Purkinje cell (primary cell): ENCODE measurements around the gene HCRTR2. TPM values are rescaled to one million over a fixed set of nuclear protein-coding genes. Genes with fewer than 3 reads are reported as not detected.

Source experiments
- polyA plus RNA-seq: library from polyadenylated mRNA; unstranded; fragments of >200 nt; fragmentation: Nextera tagmentation; gene quantifications from 2 replicates; pipeline ENCODE4 v1.2.1, GENCODE V29; 2014

The HCRTR2 gene
- not detected in 2 replicates for polyA plus RNA-seq

GRCh38 chr6:55174211-55175026 lies at the start of gene HCRTR2:
TSS of gene HCRTR2 (plus strand) at chr6:55174515. CDS start at chr6:55174588, 73 bp downstream.

GRCh38 chr6:55327169-55327568 lies 152.9 kb downstream of the HCRTR2 start, which contains the start of gene GFRAL:
TSS of gene GFRAL (plus strand) at chr6:55327469. CDS start at chr6:55327555, 86 bp downstream.

Other genes starting within 250 kb of the HCRTR2 start
- not detected in 2 replicates for gene GFRAL, start 153.0 kb downstream of the HCRTR2 start, polyA plus RNA-seq